GM12878 (cell line): Measurements from ENCODE around the gene UBE2M. TPM values are rescaled to one million over a fixed set of nuclear protein-coding genes. Genes with fewer than 3 reads are reported as not detected.
A peak's percentile ranks its signal among the peaks of the same experiment; 100 is the strongest.

ENCODE experiments used
- ATAC-seq: fragments of 200-7000 bp; cut with Tn5 transposase; 3 replicates; pipeline ENCODE4 v1.9.1; 2020; ENCODE audit warnings: mild to moderate bottlenecking, moderate library complexity
- BruUV-seq: library from RNA; stranded (reverse); fragments of 400-500 nt; replicated peaks from 2 replicates; lab custom pipeline; 2021; lab: Mats Ljungman, UMichigan
- CTCF ChIA-PET: fragments of 300-600 bp; sonication (Branson Sonifier 250); formaldehyde crosslinking; extraction: SDS; loops from one replicate; lab custom pipeline; 2021; ENCODE audit warnings: inconsistent platforms; lab: Yijun Ruan, JAX
- POLR2A ChIA-PET: fragments of 350-600 bp; formaldehyde crosslinking; extraction: SDS; loops from one replicate; lab custom pipeline; 2021; ENCODE audit warnings: inconsistent platforms; lab: Charles Lee
- RAD21 ChIA-PET: fragments of 300-600 bp; sonication (Branson Sonifier 250); formaldehyde crosslinking; loops from one replicate; lab custom pipeline; 2023; ENCODE audit warnings: antibody characterized with exemption; ENCODE audit not compliant: unreplicated experiment; lab: Charles Lee
- SMC1A ChIA-PET: fragments of 300-600 bp; sonication (Branson Sonifier 250); formaldehyde crosslinking; loops from one replicate; lab custom pipeline; 2023; ENCODE audit not compliant: unreplicated experiment, uncharacterized antibody; lab: Charles Lee
- DNase-seq: peaks from one replicate; pipeline ENCODE4 v3.0.0-alpha.2; 2011; ENCODE audit warnings: low read depth, low spot score
- FAIRE-seq: peaks from 3 replicates; lab custom pipeline; 2011; peaks lifted over from hg19 to GRCh38; lab: Jason Lieb, UNC
- H2AFZ ChIP-seq: 2 replicates; pipeline ENCODE4 v1.6.0; 2011; ENCODE audit warnings: low read depth, low read length, control low read depth; ENCODE audit not compliant: control insufficient read depth
- H3K27ac ChIP-seq: 2 replicates; pipeline ENCODE4 v1.5.1; 2011; ENCODE audit warnings: control low read depth; ENCODE audit not compliant: control insufficient read depth, insufficient read depth
- H3K27me3 ChIP-seq, 2 experiments: replicated peaks in 1 of 2; 2 replicates each; pipeline versions ENCODE4 v1.6.0 to v1.6.1; 2011; ENCODE audit warnings: low read length in 1 of 2; ENCODE audit not compliant: control insufficient read depth in 2 of 2, insufficient read depth in 2 of 2
- H3K36me3 ChIP-seq, 2 experiments: 2 replicates each; pipeline ENCODE4 v1.5.1; 2011; ENCODE audit warnings: low read length in 1 of 2; ENCODE audit not compliant: control insufficient read depth in 2 of 2, insufficient read depth in 2 of 2
- H3K4me1 ChIP-seq: 2 replicates; pipeline ENCODE4 v1.6.1; 2011; ENCODE audit warnings: mild to moderate bottlenecking, low read length, moderate library complexity, mixed read lengths; ENCODE audit not compliant: control insufficient read depth, insufficient read depth
- H3K4me2 ChIP-seq: 2 replicates; pipeline ENCODE4 v1.6.0; 2011; ENCODE audit warnings: control low read depth; ENCODE audit not compliant: control insufficient read depth, insufficient read depth
- H3K4me3 ChIP-seq: fragments of 200-600 bp; sonication (generic); 2 replicates; pipeline ENCODE4 v1.5.1; 2016
- H3K79me2 ChIP-seq: 2 replicates; pipeline ENCODE4 v1.6.0; 2011; ENCODE audit warnings: low read length; ENCODE audit not compliant: control insufficient read depth, insufficient read depth
- H3K9ac ChIP-seq: 2 replicates; pipeline ENCODE4 v1.8.0; 2011; ENCODE audit warnings: low read length, control low read depth, mixed read lengths; ENCODE audit not compliant: control insufficient read depth, insufficient read depth
- H3K9me3 ChIP-seq: replicated peaks from 3 replicates; pipeline ENCODE4 v1.5.1; 2011; ENCODE audit warnings: mild to moderate bottlenecking, low read length; ENCODE audit not compliant: control insufficient read depth, insufficient read depth
- H4K20me1 ChIP-seq: 2 replicates; pipeline ENCODE4 v1.6.0; 2011; ENCODE audit not compliant: control insufficient read depth, insufficient read depth
- BCL11A ChIP-seq: IDR thresholded peaks from 2 replicates; pipeline ENCODE4 v1.6.1; 2011; ENCODE audit warnings: low read depth, low read length
- BHLHE40 ChIP-seq, 2 experiments: fragments of 450-650 bp in 1 of 2; IDR thresholded peaks; 2 replicates each; pipeline ENCODE4 v1.6.1; 2011 to 2017; ENCODE audit warnings: low read depth in 2 of 2, borderline replicate concordance in 1 of 2, improper control_type of control experiment in 1 of 2, low read length in 1 of 2, mild to moderate bottlenecking in 1 of 2
- CHD2 ChIP-seq: IDR thresholded peaks from 2 replicates; pipeline ENCODE4 v1.6.1; 2011; ENCODE audit warnings: low read depth, low read length, improper control_type of control experiment, borderline replicate concordance
- CREB1 ChIP-seq: IDR thresholded peaks from 2 replicates; pipeline ENCODE4 v1.6.1; 2012; ENCODE audit warnings: low read depth, mild to moderate bottlenecking, inconsistent platforms
- CREM ChIP-seq: IDR thresholded peaks from 2 replicates; pipeline ENCODE4 v1.6.1; 2014; ENCODE audit warnings: antibody characterized with exemption, low read depth
- FOXK2 ChIP-seq: fragments of 450-650 bp; IDR thresholded peaks from 2 replicates; pipeline ENCODE4 v1.6.1; 2017; ENCODE audit warnings: mild to moderate bottlenecking, moderate library complexity
- HCFC1 ChIP-seq: fragments of 150-350 bp; IDR thresholded peaks from 2 replicates; pipeline ENCODE4 v1.6.1; 2014; ENCODE audit warnings: low read length
- KLF5 ChIP-seq: fragments of 450-650 bp; IDR thresholded peaks from 2 replicates; pipeline ENCODE4 v1.6.1; 2014; ENCODE audit warnings: mild to moderate bottlenecking; ENCODE audit not compliant: partially characterized antibody
- LARP7 ChIP-seq: fragments of 450-650 bp; IDR thresholded peaks from 2 replicates; pipeline ENCODE4 v1.6.1; 2017; ENCODE audit warnings: mild to moderate bottlenecking
- MXI1 ChIP-seq: fragments of 150-350 bp; IDR thresholded peaks from 2 replicates; pipeline ENCODE4 v1.6.1; 2011; ENCODE audit warnings: low read depth, mild to moderate bottlenecking, inconsistent platforms, low read length, improper control_type of control experiment
- NRF1 ChIP-seq: conservative IDR thresholded peaks from 2 replicates; pipeline ENCODE4 v1.6.1; 2011; ENCODE audit warnings: mild to moderate bottlenecking, low read depth, low read length, improper control_type of control experiment
- PKNOX1 ChIP-seq: fragments of 450-650 bp; IDR thresholded peaks from 2 replicates; pipeline ENCODE4 v1.6.1; 2016; ENCODE audit warnings: mild to moderate bottlenecking
- POLR2AphosphoS5 ChIP-seq: IDR thresholded peaks from 2 replicates; pipeline ENCODE4 v1.6.1; 2011; ENCODE audit warnings: mild to moderate bottlenecking, low read length, inconsistent platforms
- RUNX3 ChIP-seq: IDR thresholded peaks from 2 replicates; pipeline ENCODE4 v1.6.1; 2012; ENCODE audit warnings: low read length, inconsistent platforms
- TARDBP ChIP-seq: IDR thresholded peaks from 2 replicates; pipeline ENCODE4 v1.6.1; 2016; ENCODE audit warnings: borderline replicate concordance
- USF2 ChIP-seq: IDR thresholded peaks from 2 replicates; pipeline ENCODE4 v1.6.1; 2011; ENCODE audit warnings: low read depth, low read length, improper control_type of control experiment, borderline replicate concordance
- WRNIP1 ChIP-seq: IDR thresholded peaks from 2 replicates; pipeline ENCODE4 v1.6.1; 2011; ENCODE audit warnings: low read depth, low read length, improper control_type of control experiment, borderline replicate concordance
- YBX1 ChIP-seq: fragments of 450-650 bp; IDR thresholded peaks from 2 replicates; pipeline ENCODE4 v1.6.1; 2016; ENCODE audit warnings: antibody characterized with exemption
- ZBED1 ChIP-seq: IDR thresholded peaks from 2 replicates; pipeline ENCODE4 v1.6.1; 2016; ENCODE audit warnings: borderline replicate concordance
- ZZZ3 ChIP-seq: IDR thresholded peaks from 2 replicates; pipeline ENCODE4 v1.6.1; 2011; ENCODE audit warnings: low read depth; ENCODE audit not compliant: control insufficient read depth, insufficient read length
- WGBS: methylation state at CpG from one replicate; pipeline ENCODE4 v1.1.6; 2016; ENCODE audit warnings: low lambda C conversion rate; ENCODE audit not compliant: insufficient replicate concordance, insufficient coverage; ENCODE audit errors: missing lambda C conversion rate; 5-methylcytosine and 5-hydroxymethylcytosine counted together
- in situ Hi-C: fragments of 300-500 bp; cut with MboI; formaldehyde crosslinking; loops from 9 replicates; pipeline ENCODE4 v1.14.3; 2018; ENCODE audit warnings: mixed read lengths
- intact Hi-C: fragments of 100-400 bp; cut with micrococcal nuclease; formaldehyde crosslinking; loops from one replicate; pipeline ENCODE4 v1.14.2; 2022; ENCODE audit not compliant: unreplicated experiment
- polyA plus RNA-seq, 11 experiments: library from polyadenylated mRNA; depleted of rRNA in 4 of 11; unstranded in 6 of 11; stranded (reverse) in 5 of 11; fragments of >200 nt; fragmentation: Nextera tagmentation in 4 of 11; fragmentation: Illumina TruSeq in 1 of 11; extraction: Ambion mirVana in 4 of 11; extraction: Trizol in 1 of 11; gene quantifications; 1 replicate in 1 of 11; 2 replicates in 10 of 11; pipeline versions ENCODE4 v1.2.1 to v1.2.3, GENCODE V29; 2011 to 2016; ENCODE audit warnings: inconsistent platforms in 2 of 11, missing spikeins in 2 of 11, low read depth in 1 of 11
- total RNA-seq, 4 experiments: library from RNA; depleted of rRNA in 3 of 4; stranded (reverse); fragments of >200 nt in 3 of 4; fragmentation: Illumina TruSeq in 1 of 4; extraction: Trizol in 1 of 4; gene quantifications; 2 replicates each; pipeline versions ENCODE4 v1.2.1 to v1.2.3, GENCODE V29; 2013 to 2021

The UBE2M gene
- total and polyA plus RNA-seq, 10 of the 15 experiments (the other 5 are each of a cell fraction or from before 2014, with no cell fraction given) = 1.4 to 105 (median 73.9) TPM

- no peak for TF ChIP-seq FOXK2
- peak; percentile 76 for TF ChIP-seq LARP7
Measured at GRCh38 chr19:58544591-58545285, 13.7 kb downstream of the UBE2M start (continued).

- H3K27ac ChIP-seq = peak within 1 kb of the TSS; percentile 89
- DNase-seq (peak; percentile 96), ATAC-seq (peak; percentile 99), FAIRE-seq (peak; percentile 93)
- 2% methylated on average over 47 of the region's 73 CpGs for WGBS
- peaks cover 19% of the 10 kb centered on the region for H4K20me1 ChIP-seq
- in situ Hi-C loops = no loop called here
- no peaks in the 10 kb centered on the region for H3K9me3 ChIP-seq
- SMC1A ChIA-PET = interaction anchor here (1.0 to 3.2 kb wide), 5 partner anchors 9 to 32 kb away, joined by 3 to 14 read pairs (median 7); partner anchors contain the start of genes CHMP2A and ZBTB45
- no peaks in the 10 kb centered on the region; a peak in 1 of 4 replicates for H3K27me3 ChIP-seq
- CTCF ChIA-PET = interaction anchor here (1.0 to 3.0 kb wide), 6 partner anchors 8 to 34 kb away, joined by 3 to 21 read pairs (median 4); partner anchors contain the start of gene ZBTB45
- intact Hi-C loops = loop anchor here (1.0 to 2.0 kb wide), 2 partner anchors 11 to 29 kb away; partner anchors contain the start of genes CHMP2A and MZF1
- RAD21 ChIA-PET = interaction anchor here (0.6 to 2.6 kb wide), 6 partner anchors 11 to 93 kb away, joined by 3 to 25 read pairs (median 4); partner anchors contain the start of genes CHMP2A, ZBTB45 and ZNF324B
- POLR2A ChIA-PET = interaction anchor here (0.6 to 3.6 kb wide), 13 partner anchors 11 to 226 kb away, joined by 3 to 41 read pairs (median 4); partner anchors contain the start of genes CHMP2A, ZBTB45, ZNF497 and ZNF837
- TSS peak; percentile 94 for BruUV-seq
- peaks cover 20 to 25% of the 10 kb centered on the region in 2 experiments; a peak in 3 of 4 replicates for H3K36me3 ChIP-seq
- H3K4me3 ChIP-seq = peak within 1 kb of the TSS; percentile 92
- peak within 1 kb of the TSS; percentile 100 for H3K4me2 ChIP-seq
- peak within 1 kb of the TSS; percentile 92 for H3K9ac ChIP-seq
- peak within 1 kb of the TSS; percentile 92 for H2AFZ ChIP-seq
- H3K4me1 ChIP-seq = peaks cover 8% of the 10 kb centered on the region
- peaks cover 37% of the 10 kb centered on the region for H3K79me2 ChIP-seq
- TF ChIP-seq WRNIP1 (no peak), KLF5 (peak; percentile 70), USF2 (no peak), MXI1 (peak; percentile 20; the same call in 1 of the 2 replicates), CREB1 (peak; percentile 94), BHLHE40 (IDR thresholded peaks at IDR 0.05; ENCODE audit: borderline replicate concordance in 1 of 2, low read depth in 2 of 2, low read length in 1 of 2) (0 out of 4 replicates have a peak, but pooled peaks of 1 of the 2 experiments have one; percentile 65), ZBED1 (no peak), TARDBP (no peak), YBX1 (no peak), CREM (peak; percentile 85), NRF1 (peak; percentile 78), PKNOX1 (peak; percentile 45), BCL11A (no peak), ZZZ3 (no peak), POLR2AphosphoS5 (peak; percentile 93), HCFC1 (no peak; the same call in 1 of the 2 replicates), CHD2 (peak; percentile 81), RUNX3 (peak; percentile 60)
Measured at GRCh38 chr19:58543826-58544590, 14.4 kb downstream of the UBE2M start, which contains the start of gene TRIM28. Gene TRIM28 (plus strand): TSS chr19:58544064. CDS start chr19:58544758, 694 bp downstream.
